Thyroid gland (tissue), 4 donors: ENCODE data around the gene GOLIM4.

Experiments
- CTCF ChIP-seq, 6 experiments: fragments of 200-600 bp in 3 of 6; fragments of 450-650 bp in 3 of 6; sonication (generic) in 3 of 6; IDR thresholded peaks; one replicate each; pipeline ENCODE4 v1.5.1; 2016 to 2019; ENCODE audit warnings: antibody characterized with exemption in 6 of 6, mild to moderate bottlenecking in 2 of 6, inconsistent platforms in 1 of 6, moderate library complexity in 1 of 6
- POLR2A ChIP-seq, 2 donors: fragments of 450-650 bp; IDR thresholded peaks; one replicate each; pipeline ENCODE4 v1.6.1; 2017; ENCODE audit warnings: antibody characterized with exemption in 2 of 2, mild to moderate bottlenecking in 2 of 2, moderate library complexity in 1 of 2

- no peak for TF ChIP-seq CTCF (IDR thresholded peaks at IDR 0.05)
- no peak for TF ChIP-seq POLR2A (IDR thresholded peaks at IDR 0.05)
Measured at GRCh38 chr3:167989066-167989465, 106.7 kb downstream of the GOLIM4 start.
